ENCODE results near the gene CAT.

DNA sequence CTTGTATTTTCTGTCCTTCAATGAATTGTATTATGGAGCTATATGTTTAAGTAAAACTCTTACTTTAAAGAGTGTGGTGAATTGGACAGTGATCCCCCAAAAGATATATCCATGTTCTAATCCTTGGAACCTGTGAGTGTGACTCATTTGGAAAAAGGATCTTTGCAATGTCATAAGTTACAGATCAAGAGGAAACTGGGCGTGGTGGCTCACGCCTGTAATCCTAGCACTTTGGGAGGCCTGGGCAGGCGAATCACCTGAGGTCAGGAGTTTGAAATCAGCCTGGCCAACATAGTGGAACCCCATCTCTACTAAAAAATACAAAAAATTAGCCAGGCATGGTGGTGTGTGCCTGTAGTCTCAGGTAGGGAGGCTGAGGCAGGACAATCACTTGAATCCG, 38.1 kb downstream of the CAT start:
- TF ChIP-seq, protein P1, sequence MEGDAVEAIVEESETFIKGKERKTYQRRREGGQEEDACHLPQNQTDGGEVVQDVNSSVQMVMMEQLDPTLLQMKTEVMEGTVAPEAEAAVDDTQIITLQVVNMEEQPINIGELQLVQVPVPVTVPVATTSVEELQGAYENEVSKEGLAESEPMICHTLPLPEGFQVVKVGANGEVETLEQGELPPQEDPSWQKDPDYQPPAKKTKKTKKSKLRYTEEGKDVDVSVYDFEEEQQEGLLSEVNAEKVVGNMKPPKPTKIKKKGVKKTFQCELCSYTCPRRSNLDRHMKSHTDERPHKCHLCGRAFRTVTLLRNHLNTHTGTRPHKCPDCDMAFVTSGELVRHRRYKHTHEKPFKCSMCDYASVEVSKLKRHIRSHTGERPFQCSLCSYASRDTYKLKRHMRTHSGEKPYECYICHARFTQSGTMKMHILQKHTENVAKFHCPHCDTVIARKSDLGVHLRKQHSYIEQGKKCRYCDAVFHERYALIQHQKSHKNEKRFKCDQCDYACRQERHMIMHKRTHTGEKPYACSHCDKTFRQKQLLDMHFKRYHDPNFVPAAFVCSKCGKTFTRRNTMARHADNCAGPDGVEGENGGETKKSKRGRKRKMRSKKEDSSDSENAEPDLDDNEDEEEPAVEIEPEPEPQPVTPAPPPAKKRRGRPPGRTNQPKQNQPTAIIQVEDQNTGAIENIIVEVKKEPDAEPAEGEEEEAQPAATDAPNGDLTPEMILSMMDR (IDR thresholded peaks at IDR 0.05; ENCODE audit: insufficient read depth, low read length, poor library complexity, severe bottlenecking), result no peak
- no peak for TF ChIP-seq EZH2phosphoT487 (conservative IDR thresholded peaks at IDR 0.05; ENCODE audit: low read length)
